GM10248 (cell line): ENCODE data around the gene MEP1A.

Experiments used
- CTCF ChIA-PET: fragments of 300-600 bp; sonication (Branson Sonifier 250); formaldehyde crosslinking; extraction: SDS; loops from one replicate; lab custom pipeline; 2021; ENCODE audit warnings: antibody characterized with exemption; lab: Yijun Ruan, JAX
- POLR2A ChIA-PET: fragments of 350-650 bp; sonication (Branson Sonifier 250); formaldehyde crosslinking; extraction: SDS; loops from one replicate; lab custom pipeline; 2020; ENCODE audit warnings: antibody characterized with exemption; lab: Yijun Ruan, JAX
- DNase-seq: peaks from one replicate; pipeline ENCODE4 v3.0.0; 2012; ENCODE audit errors: extremely low spot score
- TF ChIP-seq, protein P1 (sequence below): IDR thresholded peaks from 2 replicates; pipeline ENCODE4 v1.5.1; 2012; ENCODE audit warnings: mild to moderate bottlenecking, low read depth; ENCODE audit errors: extremely low read depth, missing control alignments, control extremely low read depth

Gene MEP1A

DNA sequence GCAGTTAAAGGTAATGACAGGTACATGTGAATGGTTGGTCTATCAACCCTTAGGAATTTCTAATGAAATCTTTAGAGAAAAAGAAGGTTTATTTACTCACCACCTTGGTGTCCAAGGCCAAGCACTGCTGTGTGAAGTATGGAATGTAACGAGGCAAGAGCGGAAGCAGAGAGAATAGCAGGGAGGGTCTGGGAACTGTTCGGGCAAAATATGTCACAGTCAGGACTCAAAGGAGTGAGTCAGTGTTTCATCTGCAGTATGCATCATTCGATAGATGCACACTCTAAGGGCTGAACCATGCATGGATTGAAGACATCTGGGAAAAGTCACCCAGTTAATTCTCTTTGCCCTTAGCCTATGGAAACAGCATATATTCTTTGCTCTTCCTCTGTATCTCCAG, 95.4 kb downstream of the MEP1A start:
- ChIA-PET CTCF (no interaction called here), POLR2A (no interaction called here)
- TF ChIP-seq, protein P1, sequence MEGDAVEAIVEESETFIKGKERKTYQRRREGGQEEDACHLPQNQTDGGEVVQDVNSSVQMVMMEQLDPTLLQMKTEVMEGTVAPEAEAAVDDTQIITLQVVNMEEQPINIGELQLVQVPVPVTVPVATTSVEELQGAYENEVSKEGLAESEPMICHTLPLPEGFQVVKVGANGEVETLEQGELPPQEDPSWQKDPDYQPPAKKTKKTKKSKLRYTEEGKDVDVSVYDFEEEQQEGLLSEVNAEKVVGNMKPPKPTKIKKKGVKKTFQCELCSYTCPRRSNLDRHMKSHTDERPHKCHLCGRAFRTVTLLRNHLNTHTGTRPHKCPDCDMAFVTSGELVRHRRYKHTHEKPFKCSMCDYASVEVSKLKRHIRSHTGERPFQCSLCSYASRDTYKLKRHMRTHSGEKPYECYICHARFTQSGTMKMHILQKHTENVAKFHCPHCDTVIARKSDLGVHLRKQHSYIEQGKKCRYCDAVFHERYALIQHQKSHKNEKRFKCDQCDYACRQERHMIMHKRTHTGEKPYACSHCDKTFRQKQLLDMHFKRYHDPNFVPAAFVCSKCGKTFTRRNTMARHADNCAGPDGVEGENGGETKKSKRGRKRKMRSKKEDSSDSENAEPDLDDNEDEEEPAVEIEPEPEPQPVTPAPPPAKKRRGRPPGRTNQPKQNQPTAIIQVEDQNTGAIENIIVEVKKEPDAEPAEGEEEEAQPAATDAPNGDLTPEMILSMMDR = no peak
- DNase-seq = no peak
